Activated CD4-positive, alpha-beta memory T cell treated with anti-CD3 and anti-CD28 coated beads for 36 hours (primary cell): ENCODE data around the gene ZSWIM4. TPM values are rescaled to one million over a fixed set of nuclear protein-coding genes. Genes with fewer than 3 reads are reported as not detected.
A peak's percentile ranks its signal among the peaks of the same experiment; 100 is the strongest.
"Not testable (repeated sequence)": the region's sequence is repeated elsewhere in the genome, so short reads cannot be mapped to it uniquely, and the experiment has no call there.

Experiments
- CTCF ChIA-PET: fragments of 350-600 bp; sonication (Branson Sonifier 250); formaldehyde crosslinking; loops from one replicate; lab custom pipeline; 2021; ENCODE audit warnings: antibody characterized with exemption, inconsistent platforms; lab: Charles Lee
- POLR2A ChIA-PET: fragments of 350-600 bp; sonication (Branson Sonifier 250); formaldehyde crosslinking; loops from one replicate; lab custom pipeline; 2021; ENCODE audit warnings: antibody characterized with exemption; lab: Charles Lee
- DNase-seq: peaks from one replicate; pipeline ENCODE4 v3.0.0-alpha.2; 2020
- H3K27ac Mint-ChIP-seq: one replicate; pipeline ENCODE4 v1.8.0; 2021; ENCODE audit warnings: mixed read lengths
- H3K27me3 Mint-ChIP-seq: one replicate; pipeline ENCODE4 v1.8.0; 2021; ENCODE audit warnings: mixed read lengths
- H3K36me3 Mint-ChIP-seq: one replicate; pipeline ENCODE4 v1.8.0; 2021; ENCODE audit warnings: mixed read lengths
- H3K4me1 Mint-ChIP-seq: one replicate; pipeline ENCODE4 v1.8.0; 2021; ENCODE audit warnings: low read depth, mixed read lengths
- H3K4me3 Mint-ChIP-seq: one replicate; pipeline ENCODE4 v1.8.0; 2021; ENCODE audit warnings: mild to moderate bottlenecking, mixed read lengths
- H3K9me3 Mint-ChIP-seq: one replicate; pipeline ENCODE4 v1.8.0; 2021; ENCODE audit warnings: mixed read lengths
- intact Hi-C: fragments of 100-400 bp; cut with micrococcal nuclease; formaldehyde crosslinking; loops from one replicate; pipeline ENCODE4 v1.15.1; 2023
- total RNA-seq, 2 experiments: library from RNA; stranded (reverse); gene quantifications; one replicate each; pipeline ENCODE4 v1.2.3, GENCODE V29; 2021

The ZSWIM4 gene
- total RNA-seq = 10 to 100 TPM in 1 of 2 experiments, 1 to 10 TPM in 1; 9.2 to 10.2 TPM

- no peaks in the 10 kb centered on the region for H3K27me3 Mint-ChIP-seq
- H3K36me3 Mint-ChIP-seq = no peaks in the 10 kb centered on the region
- H3K9me3 Mint-ChIP-seq = no peaks in the 10 kb centered on the region
- ChIA-PET CTCF (interaction anchor here (0.6 to 1.9 kb wide), 4 partner anchors 12 to 67 kb away, joined by 3 to 7 read pairs (median 4); no protein-coding TSS in a partner anchor), POLR2A (interaction anchor here (1.0 to 2.7 kb wide), 11 partner anchors 9 to 67 kb away, joined by 3 to 10 read pairs (median 5); partner anchors contain the start of gene C19orf53)
- H3K4me3 Mint-ChIP-seq = peak within 1 kb of the TSS; percentile 95
- H3K27ac Mint-ChIP-seq = peak within 1 kb of the TSS; percentile 79
- peak; percentile 99 for DNase-seq
- intact Hi-C loops = loop anchor here (1.0 kb wide), 1 partner anchor 44 kb away; no protein-coding TSS in a partner anchor
- H3K4me1 Mint-ChIP-seq = peaks cover 24% of the 10 kb centered on the region
These were observed at the start of gene ZSWIM4 for GRCh38 chr19:13794757-13795589. Gene ZSWIM4, plus strand, starts transcription at chr19:13795443. Its CDS starts 206 bp downstream, at chr19:13795649.

- Mint-ChIP-seq H3K9me3 (peaks cover 7% of the 10 kb centered on the region), H3K27ac (peak overlapping the region; percentile 28), H3K4me3 (peak overlapping the region; percentile 92), H3K27me3 (no peaks in the 10 kb centered on the region), H3K4me1 (peaks cover 28% of the 10 kb centered on the region), H3K36me3 (peaks cover 3% of the 10 kb centered on the region)
- CTCF ChIA-PET = interaction anchor here (0.9 to 2.2 kb wide), 5 partner anchors 15 to 1672 kb away, joined by 3 to 11 read pairs (median 4); partner anchors contain the start of gene C19orf53
- POLR2A ChIA-PET = interaction anchor here (1.0 to 2.6 kb wide), 4 partner anchors 16 to 99 kb away, joined by 3 to 14 read pairs (median 8); partner anchors contain the start of gene C19orf53
- intact Hi-C loops = loop anchor here (1.0 kb wide), 1 partner anchor 16 kb away; no protein-coding TSS in a partner anchor
- DNase-seq = no peak
These were observed 48.2 kb upstream of the ZSWIM4 start for GRCh38 chr19:13747098-13747453.

- peak; percentile 49 for DNase-seq
- Mint-ChIP-seq H3K36me3 (peaks cover 7% of the 10 kb centered on the region), H3K27me3 (no peaks in the 10 kb centered on the region), H3K4me1 (peaks cover 28% of the 10 kb centered on the region), H3K4me3 (peak overlapping the region; percentile 92), H3K27ac (peak overlapping the region; percentile 82), H3K9me3 (peaks cover 7% of the 10 kb centered on the region)
- ChIA-PET CTCF (interaction anchor here (0.9 to 2.2 kb wide), 8 partner anchors 17 to 1671 kb away, joined by 3 to 14 read pairs (median 4); partner anchors contain the start of gene C19orf53), POLR2A (interaction anchor here (0.7 to 2.6 kb wide), 9 partner anchors 16 to 113 kb away, joined by 3 to 14 read pairs (median 5); partner anchors contain the start of genes C19orf53, MRI1 and ZSWIM4)
- intact Hi-C loops = no loop called here
These were observed 46.9 kb upstream of the ZSWIM4 start for GRCh38 chr19:13748169-13748828.

GRCh38 chr19:13751436-13751835, 43.8 kb upstream of the ZSWIM4 start:
- POLR2A ChIA-PET = no interaction called here
- DNase-seq = no peak
- H3K27ac Mint-ChIP-seq = no peak overlapping the region
- peaks cover 28% of the 10 kb centered on the region for H3K4me1 Mint-ChIP-seq
- H3K27me3 Mint-ChIP-seq = no peaks in the 10 kb centered on the region
- no peak overlapping the region for H3K4me3 Mint-ChIP-seq
- CTCF ChIA-PET = no interaction called here
- intact Hi-C loops = no loop called here
- H3K9me3 Mint-ChIP-seq = peaks cover 7% of the 10 kb centered on the region
- peaks cover 23% of the 10 kb centered on the region for H3K36me3 Mint-ChIP-seq

- CTCF ChIA-PET, H3K27ac Mint-ChIP-seq, H3K9me3 Mint-ChIP-seq, H3K27me3 Mint-ChIP-seq, H3K4me3 Mint-ChIP-seq, intact Hi-C loops, DNase-seq: not testable (repeated sequence)
- H3K36me3 Mint-ChIP-seq = peaks cover 37% of the 10 kb centered on the region
- peaks cover 15% of the 10 kb centered on the region for H3K4me1 Mint-ChIP-seq
- POLR2A ChIA-PET = interaction anchor here (0.7 kb wide), 1 partner anchor 22 kb away, joined by 3 read pairs; no protein-coding TSS in a partner anchor
These were observed 41.6 kb upstream of the ZSWIM4 start for GRCh38 chr19:13753622-13754021.

GRCh38 chr19:13756210-13756609, 39.0 kb upstream of the ZSWIM4 start:
- H3K36me3 Mint-ChIP-seq = peaks cover 37% of the 10 kb centered on the region
- H3K4me1 Mint-ChIP-seq = no peaks in the 10 kb centered on the region
- no peaks in the 10 kb centered on the region for H3K27me3 Mint-ChIP-seq
- H3K4me3 Mint-ChIP-seq = no peak overlapping the region
- no peak for DNase-seq
- ChIA-PET POLR2A (interaction anchor here (0.6 kb wide), 1 partner anchor 517 kb away, joined by 5 read pairs; no protein-coding TSS in a partner anchor), CTCF (no interaction called here)
- H3K9me3 Mint-ChIP-seq = no peaks in the 10 kb centered on the region
- no peak overlapping the region for H3K27ac Mint-ChIP-seq
- intact Hi-C loops = no loop called here

- ChIA-PET CTCF (no interaction called here), POLR2A (no interaction called here)
- no peak overlapping the region for H3K27ac Mint-ChIP-seq
- intact Hi-C loops = no loop called here
- H3K36me3 Mint-ChIP-seq = peaks cover 42% of the 10 kb centered on the region
- H3K4me1 Mint-ChIP-seq = no peaks in the 10 kb centered on the region
- DNase-seq = no peak
- H3K9me3 Mint-ChIP-seq = no peaks in the 10 kb centered on the region
- no peak overlapping the region for H3K4me3 Mint-ChIP-seq
- H3K27me3 Mint-ChIP-seq = no peaks in the 10 kb centered on the region
These were observed 37.2 kb upstream of the ZSWIM4 start for GRCh38 chr19:13757805-13758772.

GRCh38 chr19:13758795-13759194, 36.4 kb upstream of the ZSWIM4 start:
- H3K9me3 Mint-ChIP-seq = no peaks in the 10 kb centered on the region
- CTCF ChIA-PET = no interaction called here
- no peak overlapping the region for H3K27ac Mint-ChIP-seq
- POLR2A ChIA-PET = no interaction called here
- peaks cover 3% of the 10 kb centered on the region for H3K4me1 Mint-ChIP-seq
- H3K27me3 Mint-ChIP-seq = no peaks in the 10 kb centered on the region
- peaks cover 41% of the 10 kb centered on the region for H3K36me3 Mint-ChIP-seq
- DNase-seq = no peak
- intact Hi-C loops = no loop called here
- H3K4me3 Mint-ChIP-seq = no peak overlapping the region

GRCh38 chr19:13761423-13761822, 33.8 kb upstream of the ZSWIM4 start:
- DNase-seq = no peak
- Mint-ChIP-seq H3K36me3 (peaks cover 31% of the 10 kb centered on the region), H3K4me1 (peaks cover 11% of the 10 kb centered on the region), H3K9me3 (no peaks in the 10 kb centered on the region), H3K27ac (no peak overlapping the region), H3K27me3 (no peaks in the 10 kb centered on the region), H3K4me3 (no peak overlapping the region)
- intact Hi-C loops = no loop called here
- POLR2A ChIA-PET = no interaction called here
- CTCF ChIA-PET = no interaction called here

GRCh38 chr19:13762635-13763235, 32.5 kb upstream of the ZSWIM4 start:
- Mint-ChIP-seq H3K4me3 (no peak overlapping the region), H3K9me3 (no peaks in the 10 kb centered on the region), H3K4me1 (peaks cover 11% of the 10 kb centered on the region), H3K27me3 (no peaks in the 10 kb centered on the region), H3K27ac (no peak overlapping the region), H3K36me3 (peaks cover 24% of the 10 kb centered on the region)
- ChIA-PET POLR2A (interaction anchor here (0.6 kb wide), 1 partner anchor 607 kb away, joined by 3 read pairs; no protein-coding TSS in a partner anchor), CTCF (no interaction called here)
- DNase-seq = no peak
- intact Hi-C loops = no loop called here

- Mint-ChIP-seq H3K36me3 (peaks cover 19% of the 10 kb centered on the region), H3K27me3 (no peaks in the 10 kb centered on the region), H3K4me1 (peaks cover 11% of the 10 kb centered on the region), H3K9me3 (no peaks in the 10 kb centered on the region), H3K27ac (no peak overlapping the region), H3K4me3 (peak overlapping the region; percentile 57)
- DNase-seq = no peak
- intact Hi-C loops = no loop called here
- ChIA-PET CTCF (no interaction called here), POLR2A (interaction anchor here (0.6 kb wide), 1 partner anchor 608 kb away, joined by 3 read pairs; no protein-coding TSS in a partner anchor)
These were observed 32.0 kb upstream of the ZSWIM4 start for GRCh38 chr19:13763265-13763664.
